Stomach smooth muscle (tissue), 2 donors: Measurements from ENCODE around the gene ZCCHC17.

Experiments used
- H3K27ac ChIP-seq: one replicate; pipeline ENCODE4 v1.7.0; 2013; ENCODE audit warnings: mild to moderate bottlenecking, low read length, inconsistent platforms
- H3K27me3 ChIP-seq, 2 donors: one replicate each; pipeline ENCODE4 v1.7.0; 2013; ENCODE audit warnings: low read length in 2 of 2; ENCODE audit not compliant: insufficient read depth in 2 of 2, control insufficient read depth in 1 of 2
- H3K36me3 ChIP-seq, 2 donors: one replicate each; pipeline ENCODE4 v1.7.0; 2013; ENCODE audit warnings: low read length in 2 of 2; ENCODE audit not compliant: control insufficient read depth in 2 of 2, insufficient read depth in 2 of 2
- H3K4me1 ChIP-seq: one replicate; pipeline ENCODE4 v1.7.0; 2013; ENCODE audit warnings: low read length; ENCODE audit not compliant: control insufficient read depth, insufficient read depth
- H3K4me3 ChIP-seq, 2 donors: one replicate each; pipeline ENCODE4 v1.7.0; 2013; ENCODE audit warnings: low read length in 2 of 2
- H3K9ac ChIP-seq, 2 donors: one replicate each; pipeline ENCODE4 v1.7.0; 2013; ENCODE audit warnings: low read length in 2 of 2, mild to moderate bottlenecking in 1 of 2
- H3K9me3 ChIP-seq, 2 donors: one replicate each; pipeline ENCODE4 v1.7.0; 2013; ENCODE audit warnings: low read length in 2 of 2; ENCODE audit not compliant: control insufficient read depth in 2 of 2
- donor health status: healthy.
- donor health status: Pancreatic carcinoma.

The ZCCHC17 gene

GRCh38 chr1:31408788-31409318 is 112.0 kb downstream of the ZCCHC17 start:
- Histone ChIP-seq H3K27me3 (peaks cover 44 to 46% of the 10 kb centered on the region in 2 donors), H3K36me3 (no peaks in the 10 kb centered on the region), H3K9me3 (no peaks in the 10 kb centered on the region)

GRCh38 chr1:31409946-31410858 is 113.4 kb downstream of the ZCCHC17 start:
- Histone ChIP-seq H3K4me3 (no peak overlapping the region), H3K9ac (no peak overlapping the region), H3K36me3 (no peaks in the 10 kb centered on the region), H3K27ac (no peak overlapping the region), H3K9me3 (no peaks in the 10 kb centered on the region), H3K27me3 (peaks cover 49 to 56% of the 10 kb centered on the region in 2 donors), H3K4me1 (peaks cover 14% of the 10 kb centered on the region)

More at GRCh38 chr1:31408788-31409318, 112.0 kb downstream of the ZCCHC17 start:
- H3K4me1 ChIP-seq: peaks cover 12% of the 10 kb centered on the region
- H3K9ac ChIP-seq: no peak overlapping the region
- no peak overlapping the region for H3K27ac ChIP-seq
- H3K4me3 ChIP-seq: no peak overlapping the region

- H3K36me3 ChIP-seq: no peaks in the 10 kb centered on the region
- H3K27me3 ChIP-seq: peaks cover 49 to 56% of the 10 kb centered on the region in 2 donors
- no peak overlapping the region for H3K27ac ChIP-seq
- H3K4me1 ChIP-seq: peaks cover 14% of the 10 kb centered on the region
- H3K9me3 ChIP-seq: no peaks in the 10 kb centered on the region
- no peak overlapping the region for H3K9ac ChIP-seq
- no peak overlapping the region for H3K4me3 ChIP-seq
Observed at GRCh38 chr1:31410871-31411270, 114.0 kb downstream of the ZCCHC17 start.

- Histone ChIP-seq H3K4me3 (no peak overlapping the region), H3K9me3 (no peaks in the 10 kb centered on the region), H3K27me3 (peaks cover 49 to 56% of the 10 kb centered on the region in 2 donors), H3K27ac (no peak overlapping the region), H3K4me1 (peaks cover 14% of the 10 kb centered on the region), H3K9ac (no peak overlapping the region), H3K36me3 (no peaks in the 10 kb centered on the region)
Observed at GRCh38 chr1:31412205-31412604, 115.4 kb downstream of the ZCCHC17 start.

- Histone ChIP-seq H3K9ac (peak within 1 kb of the TSS in 1 of 2 donors; percentile 29), H3K27me3 (peaks cover 49 to 56% of the 10 kb centered on the region in 2 donors), H3K9me3 (no peaks in the 10 kb centered on the region), H3K4me1 (peaks cover 14% of the 10 kb centered on the region), H3K27ac (no peak within 1 kb of the TSS), H3K36me3 (no peaks in the 10 kb centered on the region), H3K4me3 (peak within 1 kb of the TSS; percentile 48 to 74)
Observed at GRCh38 chr1:31412732-31413404, 116.0 kb downstream of the ZCCHC17 start, which contains the start of gene SERINC2. Gene SERINC2 (plus strand): TSS chr1:31413213. CDS start chr1:31413266, 53 bp downstream.

- Histone ChIP-seq H3K9ac (peak overlapping the region in 1 of 2 donors; percentile 21), H3K4me1 (peaks cover 14% of the 10 kb centered on the region), H3K9me3 (no peaks in the 10 kb centered on the region), H3K4me3 (peak overlapping the region; percentile 43 to 74), H3K36me3 (no peaks in the 10 kb centered on the region), H3K27me3 (peaks cover 47 to 55% of the 10 kb centered on the region in 2 donors), H3K27ac (no peak overlapping the region)
Observed at GRCh38 chr1:31413405-31414001, 116.7 kb downstream of the ZCCHC17 start.
